ENCODE results near the gene ZAP70.

Gene ZAP70

DNA sequence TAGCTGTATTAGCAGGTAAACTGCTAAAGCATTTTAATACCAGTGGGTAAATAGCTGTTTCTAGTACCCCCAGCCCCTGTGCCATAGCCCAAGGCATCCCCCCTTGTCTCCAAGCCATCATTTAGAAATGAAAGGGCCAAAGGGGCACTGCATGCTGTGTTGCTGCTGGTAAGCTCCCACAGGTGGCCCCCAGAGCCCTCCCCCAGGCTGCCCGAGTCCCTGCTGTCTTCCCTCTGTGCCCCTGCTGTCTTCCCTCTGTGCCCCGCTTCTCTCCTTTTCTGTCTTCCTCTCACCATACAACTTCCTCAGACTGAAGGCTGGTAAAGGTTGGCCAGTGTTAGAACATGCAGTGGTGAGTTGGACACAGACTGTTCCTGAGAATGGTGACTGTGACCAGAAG lies 42.1 kb downstream of the ZAP70 start:
- H3K4me3 ChIP-seq (ENCODE audit: low read depth, low read length), result no peak overlapping the region
- DNase-seq (ENCODE audit: low read depth), result no peak
- no peak for TF ChIP-seq CTCF (IDR thresholded peaks at IDR 0.05; ENCODE audit: low read depth, low read length, missing control alignments)

DNA sequence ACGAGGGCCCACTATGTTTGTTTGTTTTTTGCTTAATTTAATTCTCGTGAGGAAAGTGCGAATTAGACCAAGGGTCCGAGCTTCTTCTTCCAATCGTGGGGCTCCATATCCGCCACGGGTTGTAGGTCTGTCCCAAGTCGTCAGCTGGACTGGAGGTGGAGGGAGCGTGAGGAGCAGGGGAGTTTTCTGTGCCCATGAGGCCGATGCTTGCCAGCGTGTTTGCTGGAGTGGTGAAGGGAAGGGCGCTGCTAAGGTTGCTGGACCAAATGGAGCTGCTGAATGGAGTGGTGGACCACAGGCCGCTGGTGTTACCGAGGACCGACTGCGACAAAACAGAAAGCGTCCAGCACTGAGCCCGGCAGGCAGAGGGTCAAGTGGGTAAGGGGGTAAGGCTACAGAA lies 43.7 kb downstream of the ZAP70 start:
- TF ChIP-seq CTCF (IDR thresholded peaks at IDR 0.05; ENCODE audit: low read depth, low read length, missing control alignments), result no peak
- DNase-seq (ENCODE audit: low read depth), result no peak

DNA sequence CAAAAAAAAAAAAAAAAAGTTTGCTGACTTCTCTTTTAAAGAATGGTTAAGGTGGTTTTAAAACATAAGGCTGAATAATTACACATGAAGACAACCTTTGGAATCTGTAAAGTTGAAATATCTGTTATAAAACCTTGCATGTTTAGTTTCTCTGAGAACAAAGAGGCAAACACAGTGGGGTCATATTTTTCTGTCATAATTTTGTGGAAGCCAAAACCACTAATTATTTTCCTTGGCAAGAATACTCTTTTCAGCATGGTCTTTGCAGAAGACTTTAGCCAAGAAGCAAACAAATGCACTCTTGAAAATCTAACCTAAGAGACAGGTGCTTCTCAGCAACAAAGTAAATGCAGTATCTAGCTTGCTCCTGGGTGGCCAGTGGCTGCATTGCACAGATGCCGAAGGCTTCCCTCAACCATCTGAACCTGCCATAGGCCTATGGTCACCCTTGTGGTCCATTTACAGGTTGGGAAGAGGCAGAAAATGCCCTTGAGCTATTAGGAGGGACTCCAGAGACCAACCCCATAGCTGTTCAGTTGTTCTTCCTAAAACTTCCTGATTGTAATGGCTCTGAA lies 44.8 kb downstream of the ZAP70 start:
- DNase-seq (ENCODE audit: low read depth), result no peak
- no peak for TF ChIP-seq CTCF (IDR thresholded peaks at IDR 0.05; ENCODE audit: low read depth, low read length, missing control alignments)
- no peak overlapping the region for H3K4me3 ChIP-seq (ENCODE audit: low read depth, low read length)

More for the DNA sequence above, 43.7 kb downstream of the ZAP70 start:
- H3K4me3 ChIP-seq (ENCODE audit: low read depth, low read length), result no peak overlapping the region

- TF ChIP-seq CTCF (IDR thresholded peaks at IDR 0.05; ENCODE audit: low read depth, low read length, missing control alignments), result no peak
These were observed 46.5 kb downstream of the ZAP70 start for GRCh38 chr2:97759727-97760407.

GRCh38 chr2:97760480-97761049 lies 47.2 kb downstream of the ZAP70 start:
- TF ChIP-seq CTCF (IDR thresholded peaks at IDR 0.05; ENCODE audit: low read depth, low read length, missing control alignments), result no peak
- no peak overlapping the region for H3K4me3 ChIP-seq (ENCODE audit: low read depth, low read length)
- DNase-seq (ENCODE audit: low read depth), result no peak

More at GRCh38 chr2:97759727-97760407, 46.5 kb downstream of the ZAP70 start:
- DNase-seq (ENCODE audit: low read depth), result no peak
- no peak overlapping the region for H3K4me3 ChIP-seq (ENCODE audit: low read depth, low read length)

DNA sequence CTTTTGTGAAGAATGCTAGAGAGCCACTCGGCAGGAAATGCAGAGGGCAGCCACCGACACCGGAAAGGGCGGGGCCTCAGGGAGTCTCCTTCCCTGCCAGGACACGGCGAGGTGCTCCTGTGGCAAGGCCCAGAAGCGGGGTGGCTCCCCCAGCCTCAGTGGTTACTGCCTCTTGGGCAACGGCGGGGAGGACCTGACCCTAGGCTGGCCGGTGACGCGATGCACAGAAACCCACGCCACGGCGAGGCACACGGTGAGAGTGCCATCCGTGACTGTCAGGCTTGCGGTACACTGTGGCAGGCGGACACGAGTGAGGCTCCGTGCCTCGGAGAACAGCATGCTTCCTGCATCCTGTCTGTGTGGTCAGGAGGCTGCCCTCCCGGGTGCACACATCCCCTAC lies 47.8 kb downstream of the ZAP70 start:
- no peak overlapping the region for H3K4me3 ChIP-seq (ENCODE audit: low read depth, low read length)
- no peak for DNase-seq (ENCODE audit: low read depth)
- no peak for TF ChIP-seq CTCF (IDR thresholded peaks at IDR 0.05; ENCODE audit: low read depth, low read length, missing control alignments)
